ENCODE results near the gene PSMA4.

Gene PSMA4

DNA sequence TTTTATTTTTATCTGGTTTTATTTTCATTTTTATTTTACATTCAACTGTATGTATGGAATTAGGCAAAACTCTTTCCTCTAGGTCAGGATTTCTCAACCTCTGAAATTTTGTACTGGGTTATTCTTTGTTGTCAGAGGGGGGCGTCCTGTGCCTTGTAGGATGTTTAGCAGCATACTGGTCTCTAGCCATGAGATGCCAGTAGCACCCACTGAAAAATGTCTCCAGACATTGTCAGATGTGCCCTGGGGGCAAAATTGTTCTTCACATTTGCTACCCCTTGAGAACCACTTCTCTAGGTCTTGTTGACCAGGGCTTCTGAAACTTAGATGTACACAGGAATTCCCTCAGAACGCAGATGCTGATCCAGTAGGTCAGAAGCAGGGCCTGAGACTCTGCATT lies 30.5 kb downstream of the PSMA4 start:
- H3K36me3 ChIP-seq (ENCODE audit: control insufficient read depth in 2 of 2, insufficient read depth in 2 of 2, low read length in 2 of 2): no peaks in the 10 kb centered on the region
- no peak overlapping the region for H3K9ac ChIP-seq (ENCODE audit: low read length in 2 of 2)
- peaks cover 5% of the 10 kb centered on the region for H3K4me1 ChIP-seq (ENCODE audit: control insufficient read depth, insufficient read depth, low read length)
- no peaks in the 10 kb centered on the region for H3K27me3 ChIP-seq (ENCODE audit: control insufficient read depth in 1 of 2, insufficient read depth in 2 of 2, low read length in 2 of 2)
- no peaks in the 10 kb centered on the region for H3K9me3 ChIP-seq (ENCODE audit: control insufficient read depth in 2 of 2, low read length in 2 of 2)
- no peak overlapping the region for H3K27ac ChIP-seq (ENCODE audit: low read length)
- no peak overlapping the region for H3K4me3 ChIP-seq (ENCODE audit: low read length in 2 of 2)

DNA sequence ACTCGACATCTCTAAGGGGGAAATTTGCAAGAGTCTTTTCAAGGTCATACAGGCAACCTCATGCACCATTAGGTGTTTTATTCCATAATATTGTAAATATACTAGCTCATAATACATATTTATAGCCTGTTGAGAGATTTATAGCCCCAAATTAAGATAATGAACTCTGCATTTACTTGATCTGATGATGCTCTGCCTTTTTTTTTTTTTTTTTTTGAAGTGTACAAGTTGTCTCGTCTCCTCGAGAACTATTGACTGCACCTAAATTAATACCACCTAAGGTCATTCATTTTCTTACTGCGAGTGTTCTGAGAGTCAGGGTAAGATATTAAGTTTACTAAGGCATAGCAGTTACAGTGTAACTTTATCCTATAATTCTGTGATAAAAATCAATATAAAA lies 31.1 kb downstream of the PSMA4 start:
- Histone ChIP-seq H3K4me1 (ENCODE audit: control insufficient read depth, insufficient read depth, low read length) (no peaks in the 10 kb centered on the region), H3K27me3 (ENCODE audit: control insufficient read depth in 1 of 2, insufficient read depth in 2 of 2, low read length in 2 of 2) (no peaks in the 10 kb centered on the region)

DNA sequence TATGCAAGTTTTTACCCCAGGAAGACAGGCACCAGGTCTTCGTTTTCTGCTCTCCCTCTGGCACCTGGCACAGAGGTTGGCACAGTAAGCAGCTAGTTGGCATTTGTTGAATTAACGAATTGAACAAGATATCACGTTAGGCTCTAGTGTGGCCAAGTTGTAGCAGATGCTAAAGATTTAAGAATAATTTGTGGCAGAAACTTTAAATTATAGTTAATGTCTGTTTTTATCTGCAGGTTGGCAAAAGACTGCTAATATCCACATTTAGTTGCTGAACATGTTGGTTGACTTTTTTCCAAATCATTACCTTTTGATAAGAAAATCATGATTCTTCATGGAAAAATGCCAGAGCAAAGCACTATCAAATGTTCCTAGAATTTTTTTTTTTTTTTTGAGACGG lies 33.2 kb downstream of the PSMA4 start:
- Histone ChIP-seq H3K27ac (ENCODE audit: low read length) (no peak overlapping the region), H3K36me3 (ENCODE audit: control insufficient read depth in 2 of 2, insufficient read depth in 2 of 2, low read length in 2 of 2) (no peaks in the 10 kb centered on the region), H3K9me3 (ENCODE audit: control insufficient read depth in 2 of 2, low read length in 2 of 2) (no peaks in the 10 kb centered on the region), H3K27me3 (ENCODE audit: control insufficient read depth in 1 of 2, insufficient read depth in 2 of 2, low read length in 2 of 2) (no peaks in the 10 kb centered on the region), H3K4me3 (ENCODE audit: low read length in 2 of 2) (no peak overlapping the region), H3K4me1 (ENCODE audit: control insufficient read depth, insufficient read depth, low read length) (no peaks in the 10 kb centered on the region), H3K9ac (ENCODE audit: low read length in 2 of 2) (no peak overlapping the region)

More for the DNA sequence above, 31.1 kb downstream of the PSMA4 start:
- Histone ChIP-seq H3K9me3 (ENCODE audit: control insufficient read depth in 2 of 2, low read length in 2 of 2) (no peaks in the 10 kb centered on the region), H3K4me3 (ENCODE audit: low read length in 2 of 2) (no peak overlapping the region), H3K27ac (ENCODE audit: low read length) (no peak overlapping the region), H3K9ac (ENCODE audit: low read length in 2 of 2) (no peak overlapping the region), H3K36me3 (ENCODE audit: control insufficient read depth in 2 of 2, insufficient read depth in 2 of 2, low read length in 2 of 2) (no peaks in the 10 kb centered on the region)

DNA sequence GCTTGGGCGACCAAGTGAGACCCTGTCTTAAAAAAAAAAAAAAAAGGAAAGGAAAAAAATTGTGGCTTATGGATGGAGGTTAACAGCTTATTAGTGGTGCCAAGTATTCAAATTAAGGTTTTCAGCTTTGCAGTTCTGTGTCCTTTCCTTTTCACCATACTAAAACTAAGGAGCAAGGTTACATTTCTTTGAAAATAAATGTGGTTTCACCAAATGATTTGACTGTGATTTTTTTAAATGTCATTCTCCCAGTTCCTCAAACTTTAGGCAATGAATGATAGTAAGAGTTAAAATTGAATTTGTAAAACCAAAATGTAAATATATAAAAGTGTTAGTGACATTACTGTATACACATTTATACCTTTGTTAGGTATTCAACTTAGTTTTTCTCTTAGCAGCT lies 34.7 kb downstream of the PSMA4 start:
- no peaks in the 10 kb centered on the region for H3K27me3 ChIP-seq (ENCODE audit: control insufficient read depth in 1 of 2, insufficient read depth in 2 of 2, low read length in 2 of 2)
- H3K9ac ChIP-seq (ENCODE audit: low read length in 2 of 2): no peak overlapping the region
- no peaks in the 10 kb centered on the region for H3K4me1 ChIP-seq (ENCODE audit: control insufficient read depth, insufficient read depth, low read length)
- no peaks in the 10 kb centered on the region for H3K9me3 ChIP-seq (ENCODE audit: control insufficient read depth in 2 of 2, low read length in 2 of 2)
- no peak overlapping the region for H3K4me3 ChIP-seq (ENCODE audit: low read length in 2 of 2)
- H3K27ac ChIP-seq (ENCODE audit: low read length): no peak overlapping the region
- no peaks in the 10 kb centered on the region for H3K36me3 ChIP-seq (ENCODE audit: control insufficient read depth in 2 of 2, insufficient read depth in 2 of 2, low read length in 2 of 2)

DNA sequence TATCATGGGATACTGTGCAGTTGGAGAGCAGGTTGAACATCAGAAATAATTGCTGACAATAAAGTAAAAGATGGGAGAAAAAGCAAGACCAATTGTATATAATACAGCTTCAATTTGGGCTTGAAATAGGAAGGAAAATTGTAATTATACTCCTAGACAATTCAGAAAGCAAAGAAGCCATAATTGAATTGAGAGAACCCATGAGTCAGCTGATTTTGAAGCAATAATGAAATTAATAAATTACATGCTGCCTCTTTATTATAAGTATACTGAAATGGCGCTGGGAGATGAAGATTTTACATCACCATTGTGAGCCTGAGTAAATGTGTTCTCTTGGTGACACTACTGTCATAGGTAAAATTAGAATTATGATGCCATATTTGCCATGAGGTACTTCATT lies 57.3 kb downstream of the PSMA4 start:
- Histone ChIP-seq H3K9ac (ENCODE audit: low read length in 2 of 2) (no peak overlapping the region), H3K27me3 (ENCODE audit: control insufficient read depth in 1 of 2, insufficient read depth in 2 of 2, low read length in 2 of 2) (no peaks in the 10 kb centered on the region), H3K4me3 (ENCODE audit: low read length in 2 of 2) (no peak overlapping the region), H3K9me3 (ENCODE audit: control insufficient read depth in 2 of 2, low read length in 2 of 2) (no peaks in the 10 kb centered on the region), H3K36me3 (ENCODE audit: control insufficient read depth in 2 of 2, insufficient read depth in 2 of 2, low read length in 2 of 2) (peaks cover 3 to 12% of the 10 kb centered on the region in 2 donors), H3K27ac (ENCODE audit: low read length) (no peak overlapping the region), H3K4me1 (ENCODE audit: control insufficient read depth, insufficient read depth, low read length) (no peaks in the 10 kb centered on the region)

DNA sequence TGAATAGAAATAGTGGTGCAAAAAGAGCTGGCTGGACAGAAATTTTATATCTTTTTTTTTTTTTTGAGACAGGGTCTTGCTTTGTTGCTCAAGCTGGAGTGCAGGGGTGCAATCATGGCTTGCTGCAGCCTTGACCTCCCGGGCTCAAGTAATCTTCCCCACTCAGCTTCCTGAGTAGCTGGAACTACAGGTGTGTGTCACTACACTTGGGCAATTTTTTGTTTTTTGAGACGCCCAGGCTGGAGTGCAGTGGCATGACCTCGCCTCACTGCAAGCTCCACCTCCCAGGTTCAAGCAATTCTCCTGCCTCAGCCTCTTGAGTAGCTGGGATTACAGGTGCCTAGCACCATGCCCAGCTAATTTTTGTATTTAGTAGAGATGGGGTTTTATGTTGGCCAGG lies 58.1 kb downstream of the PSMA4 start:
- H3K36me3 ChIP-seq (ENCODE audit: control insufficient read depth in 2 of 2, insufficient read depth in 2 of 2, low read length in 2 of 2): peaks cover 3 to 12% of the 10 kb centered on the region in 2 donors
- no peaks in the 10 kb centered on the region for H3K4me1 ChIP-seq (ENCODE audit: control insufficient read depth, insufficient read depth, low read length)
- no peak overlapping the region for H3K4me3 ChIP-seq (ENCODE audit: low read length in 2 of 2)
- no peak overlapping the region for H3K27ac ChIP-seq (ENCODE audit: low read length)
- H3K27me3 ChIP-seq (ENCODE audit: control insufficient read depth in 1 of 2, insufficient read depth in 2 of 2, low read length in 2 of 2): no peaks in the 10 kb centered on the region
- no peaks in the 10 kb centered on the region for H3K9me3 ChIP-seq (ENCODE audit: control insufficient read depth in 2 of 2, low read length in 2 of 2)
- no peak overlapping the region for H3K9ac ChIP-seq (ENCODE audit: low read length in 2 of 2)

DNA sequence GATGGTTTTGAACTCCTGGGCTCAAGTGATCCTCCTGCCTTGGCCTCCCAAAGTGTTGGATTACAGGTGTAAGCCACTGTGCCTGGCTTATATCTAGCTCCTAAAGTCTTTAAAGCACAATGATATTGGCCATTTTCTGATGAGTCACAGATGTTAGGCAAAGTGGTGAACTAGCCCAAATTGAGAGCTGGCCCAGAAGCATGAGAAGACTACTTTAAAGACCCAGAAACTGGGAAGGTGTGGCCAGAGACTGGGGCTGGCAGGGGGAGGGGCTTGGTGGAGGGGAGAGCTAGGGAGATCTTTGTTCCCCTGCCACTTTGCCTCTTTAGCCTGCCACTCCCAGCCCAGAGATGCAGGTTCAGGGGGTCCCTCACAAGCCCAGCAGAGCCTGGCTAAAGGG lies 58.9 kb downstream of the PSMA4 start:
- no peaks in the 10 kb centered on the region for H3K9me3 ChIP-seq (ENCODE audit: control insufficient read depth in 2 of 2, low read length in 2 of 2)
- no peak overlapping the region for H3K9ac ChIP-seq (ENCODE audit: low read length in 2 of 2)
- H3K27ac ChIP-seq (ENCODE audit: low read length): no peak overlapping the region
- H3K4me3 ChIP-seq (ENCODE audit: low read length in 2 of 2): no peak overlapping the region
- no peaks in the 10 kb centered on the region for H3K4me1 ChIP-seq (ENCODE audit: control insufficient read depth, insufficient read depth, low read length)
- H3K27me3 ChIP-seq (ENCODE audit: control insufficient read depth in 1 of 2, insufficient read depth in 2 of 2, low read length in 2 of 2): no peaks in the 10 kb centered on the region
- H3K36me3 ChIP-seq (ENCODE audit: control insufficient read depth in 2 of 2, insufficient read depth in 2 of 2, low read length in 2 of 2): peaks cover 3 to 12% of the 10 kb centered on the region in 2 donors
